ENCODE measurements around the gene FAXDC2. TPM values are rescaled to one million over a fixed set of nuclear protein-coding genes. Genes with fewer than 3 reads are reported as not detected.
A peak's percentile ranks its signal among the peaks of the same experiment; 100 is the strongest.

Gene FAXDC2
- total and polyA plus RNA-seq, 2 of the 13 experiments (the other 11 are each of a cell fraction or from before 2014, with no cell fraction given): 4.7 to 58.8 TPM

GRCh38 chr5:154829589-154830218 lies 20.7 kb downstream of the FAXDC2 start (continued):
- no peak for TF ChIP-seq IKZF4 (CRISPR knock-in tag; IDR thresholded peaks at IDR 0.05; ENCODE audit: borderline replicate concordance, low read depth, not compliant biosample characterization)
- no peak for TF ChIP-seq ZNF816 (CRISPR knock-in tag; IDR thresholded peaks at IDR 0.05; ENCODE audit: borderline replicate concordance)
- TF ChIP-seq ZBTB21 (CRISPR knock-in tag; IDR thresholded peaks at IDR 0.05): no peak
- TF ChIP-seq, protein P1, sequence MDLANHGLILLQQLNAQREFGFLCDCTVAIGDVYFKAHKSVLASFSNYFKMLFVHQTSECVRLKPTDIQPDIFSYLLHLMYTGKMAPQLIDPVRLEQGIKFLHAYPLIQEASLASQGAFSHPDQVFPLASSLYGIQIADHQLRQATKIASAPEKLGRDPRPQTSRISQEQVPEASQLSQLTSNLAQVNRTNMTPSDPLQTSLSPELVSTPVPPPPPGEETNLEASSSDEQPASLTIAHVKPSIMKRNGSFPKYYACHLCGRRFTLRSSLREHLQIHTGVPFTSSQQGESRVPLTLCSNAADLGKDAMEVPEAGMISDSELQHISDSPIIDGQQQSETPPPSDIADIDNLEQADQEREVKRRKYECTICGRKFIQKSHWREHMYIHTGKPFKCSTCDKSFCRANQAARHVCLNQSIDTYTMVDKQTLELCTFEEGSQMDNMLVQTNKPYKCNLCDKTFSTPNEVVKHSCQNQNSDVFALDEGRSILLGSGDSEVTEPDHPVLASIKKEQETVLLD (CRISPR knock-in tag; IDR thresholded peaks at IDR 0.05; ENCODE audit: low read depth): no peak
- no peak for TF ChIP-seq TERF1 (CRISPR knock-in tag; IDR thresholded peaks at IDR 0.05)
- 0 out of 2 replicates have a peak, but pooled peaks have one; percentile 38 for TF ChIP-seq ZNF501 (CRISPR knock-in tag; IDR thresholded peaks at IDR 0.05)
- TF ChIP-seq TCF7 (IDR thresholded peaks at IDR 0.05; ENCODE audit: low read depth): peak; percentile 75
- TF ChIP-seq, protein P2, sequence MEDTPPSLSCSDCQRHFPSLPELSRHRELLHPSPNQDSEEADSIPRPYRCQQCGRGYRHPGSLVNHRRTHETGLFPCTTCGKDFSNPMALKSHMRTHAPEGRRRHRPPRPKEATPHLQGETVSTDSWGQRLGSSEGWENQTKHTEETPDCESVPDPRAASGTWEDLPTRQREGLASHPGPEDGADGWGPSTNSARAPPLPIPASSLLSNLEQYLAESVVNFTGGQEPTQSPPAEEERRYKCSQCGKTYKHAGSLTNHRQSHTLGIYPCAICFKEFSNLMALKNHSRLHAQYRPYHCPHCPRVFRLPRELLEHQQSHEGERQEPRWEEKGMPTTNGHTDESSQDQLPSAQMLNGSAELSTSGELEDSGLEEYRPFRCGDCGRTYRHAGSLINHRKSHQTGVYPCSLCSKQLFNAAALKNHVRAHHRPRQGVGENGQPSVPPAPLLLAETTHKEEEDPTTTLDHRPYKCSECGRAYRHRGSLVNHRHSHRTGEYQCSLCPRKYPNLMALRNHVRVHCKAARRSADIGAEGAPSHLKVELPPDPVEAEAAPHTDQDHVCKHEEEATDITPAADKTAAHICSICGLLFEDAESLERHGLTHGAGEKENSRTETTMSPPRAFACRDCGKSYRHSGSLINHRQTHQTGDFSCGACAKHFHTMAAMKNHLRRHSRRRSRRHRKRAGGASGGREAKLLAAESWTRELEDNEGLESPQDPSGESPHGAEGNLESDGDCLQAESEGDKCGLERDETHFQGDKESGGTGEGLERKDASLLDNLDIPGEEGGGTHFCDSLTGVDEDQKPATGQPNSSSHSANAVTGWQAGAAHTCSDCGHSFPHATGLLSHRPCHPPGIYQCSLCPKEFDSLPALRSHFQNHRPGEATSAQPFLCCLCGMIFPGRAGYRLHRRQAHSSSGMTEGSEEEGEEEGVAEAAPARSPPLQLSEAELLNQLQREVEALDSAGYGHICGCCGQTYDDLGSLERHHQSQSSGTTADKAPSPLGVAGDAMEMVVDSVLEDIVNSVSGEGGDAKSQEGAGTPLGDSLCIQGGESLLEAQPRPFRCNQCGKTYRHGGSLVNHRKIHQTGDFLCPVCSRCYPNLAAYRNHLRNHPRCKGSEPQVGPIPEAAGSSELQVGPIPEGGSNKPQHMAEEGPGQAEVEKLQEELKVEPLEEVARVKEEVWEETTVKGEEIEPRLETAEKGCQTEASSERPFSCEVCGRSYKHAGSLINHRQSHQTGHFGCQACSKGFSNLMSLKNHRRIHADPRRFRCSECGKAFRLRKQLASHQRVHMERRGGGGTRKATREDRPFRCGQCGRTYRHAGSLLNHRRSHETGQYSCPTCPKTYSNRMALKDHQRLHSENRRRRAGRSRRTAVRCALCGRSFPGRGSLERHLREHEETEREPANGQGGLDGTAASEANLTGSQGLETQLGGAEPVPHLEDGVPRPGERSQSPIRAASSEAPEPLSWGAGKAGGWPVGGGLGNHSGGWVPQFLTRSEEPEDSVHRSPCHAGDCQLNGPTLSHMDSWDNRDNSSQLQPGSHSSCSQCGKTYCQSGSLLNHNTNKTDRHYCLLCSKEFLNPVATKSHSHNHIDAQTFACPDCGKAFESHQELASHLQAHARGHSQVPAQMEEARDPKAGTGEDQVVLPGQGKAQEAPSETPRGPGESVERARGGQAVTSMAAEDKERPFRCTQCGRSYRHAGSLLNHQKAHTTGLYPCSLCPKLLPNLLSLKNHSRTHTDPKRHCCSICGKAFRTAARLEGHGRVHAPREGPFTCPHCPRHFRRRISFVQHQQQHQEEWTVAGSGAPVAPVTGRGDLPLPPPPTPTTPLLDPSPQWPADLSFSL (CRISPR knock-in tag; IDR thresholded peaks at IDR 0.05): no peak
- peak; percentile 29; the same call in 1 of the 2 replicates for TF ChIP-seq RARA (CRISPR knock-in tag; IDR thresholded peaks at IDR 0.05)
- no peak for TF ChIP-seq TAF1 (CRISPR knock-in tag; IDR thresholded peaks at IDR 0.05)
- no peak for TF ChIP-seq ZNF850 (CRISPR knock-in tag; conservative IDR thresholded peaks at IDR 0.05)
- TF ChIP-seq POLR2A (IDR thresholded peaks at IDR 0.05; ENCODE audit: insufficient read depth in 1 of 2, low read depth in 2 of 2, low read length in 2 of 2): no peak
- TF ChIP-seq ASH2L (IDR thresholded peaks at IDR 0.05; ENCODE audit: insufficient read length, low read depth, low read length): no peak
- TF ChIP-seq HMGA1 (CRISPR knock-in tag; conservative IDR thresholded peaks at IDR 0.05): no peak
- TF ChIP-seq MYC (CRISPR knock-in tag; IDR thresholded peaks at IDR 0.05; ENCODE audit: borderline replicate concordance): no peak
- no peak for TF ChIP-seq AGO1 (IDR thresholded peaks at IDR 0.05; ENCODE audit: low read depth, low read length, poor library complexity, severe bottlenecking)
- peak; percentile 72; the same call in 1 of the 2 replicates for TF ChIP-seq ZBTB7B (CRISPR knock-in tag; IDR thresholded peaks at IDR 0.05)
- no peak for TF ChIP-seq SMYD3 (CRISPR knock-in tag; IDR thresholded peaks at IDR 0.05)
- no peak for TF ChIP-seq RCOR2 (CRISPR knock-in tag; IDR thresholded peaks at IDR 0.05)
- no peak for TF ChIP-seq ZNF253 (CRISPR knock-in tag; IDR thresholded peaks at IDR 0.05; ENCODE audit: borderline replicate concordance)

Data from HepG2 (cell line).